Panc1 (cell line): ENCODE measurements around the gene KMT5B.

ENCODE experiments used
- POLR2AphosphoS5 ChIP-seq: IDR thresholded peaks from 2 replicates; pipeline ENCODE4 v1.6.1; 2012; ENCODE audit warnings: mild to moderate bottlenecking, low read depth, low read length, moderate library complexity
- TCF7L2 ChIP-seq: IDR thresholded peaks from 2 replicates; pipeline ENCODE4 v1.6.1; 2011; ENCODE audit warnings: mild to moderate bottlenecking, low read depth, low read length, inconsistent platforms
- TF ChIP-seq, protein P1 (sequence below), 2 experiments: IDR thresholded peaks; 2 replicates each; pipeline ENCODE4 v1.6.1; 2011 to 2012; ENCODE audit warnings: low read depth in 2 of 2, control low read depth in 1 of 2, low read length in 1 of 2, mild to moderate bottlenecking in 1 of 2, moderate library complexity in 1 of 2; ENCODE audit not compliant: insufficient read depth in 1 of 2
- TF ChIP-seq, protein P2 (sequence below): fragments of 450-650 bp; IDR thresholded peaks from 2 replicates; pipeline ENCODE4 v1.5.1; 2017; ENCODE audit warnings: mild to moderate bottlenecking

DNA sequence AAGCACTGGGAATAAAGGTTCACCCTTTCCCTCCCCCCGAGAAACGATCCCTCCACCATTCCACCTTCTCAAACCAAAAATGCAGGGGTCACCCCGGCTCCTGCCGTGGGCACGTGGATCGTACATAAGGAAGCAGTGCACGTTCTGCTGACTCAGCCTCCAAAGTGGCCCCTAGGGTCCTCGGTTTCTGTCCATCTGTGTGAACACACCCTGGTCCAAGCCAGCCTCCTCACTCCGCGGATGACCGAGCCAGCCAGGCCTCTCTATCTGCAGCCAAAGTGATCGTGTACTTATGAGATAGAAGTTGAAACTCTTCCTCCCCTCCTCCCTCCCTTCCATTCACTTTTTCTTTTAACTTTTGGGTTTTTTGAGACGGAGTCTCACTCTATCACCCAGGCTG lies 42.4 kb upstream of the KMT5B start:
- TF ChIP-seq, protein P1, sequence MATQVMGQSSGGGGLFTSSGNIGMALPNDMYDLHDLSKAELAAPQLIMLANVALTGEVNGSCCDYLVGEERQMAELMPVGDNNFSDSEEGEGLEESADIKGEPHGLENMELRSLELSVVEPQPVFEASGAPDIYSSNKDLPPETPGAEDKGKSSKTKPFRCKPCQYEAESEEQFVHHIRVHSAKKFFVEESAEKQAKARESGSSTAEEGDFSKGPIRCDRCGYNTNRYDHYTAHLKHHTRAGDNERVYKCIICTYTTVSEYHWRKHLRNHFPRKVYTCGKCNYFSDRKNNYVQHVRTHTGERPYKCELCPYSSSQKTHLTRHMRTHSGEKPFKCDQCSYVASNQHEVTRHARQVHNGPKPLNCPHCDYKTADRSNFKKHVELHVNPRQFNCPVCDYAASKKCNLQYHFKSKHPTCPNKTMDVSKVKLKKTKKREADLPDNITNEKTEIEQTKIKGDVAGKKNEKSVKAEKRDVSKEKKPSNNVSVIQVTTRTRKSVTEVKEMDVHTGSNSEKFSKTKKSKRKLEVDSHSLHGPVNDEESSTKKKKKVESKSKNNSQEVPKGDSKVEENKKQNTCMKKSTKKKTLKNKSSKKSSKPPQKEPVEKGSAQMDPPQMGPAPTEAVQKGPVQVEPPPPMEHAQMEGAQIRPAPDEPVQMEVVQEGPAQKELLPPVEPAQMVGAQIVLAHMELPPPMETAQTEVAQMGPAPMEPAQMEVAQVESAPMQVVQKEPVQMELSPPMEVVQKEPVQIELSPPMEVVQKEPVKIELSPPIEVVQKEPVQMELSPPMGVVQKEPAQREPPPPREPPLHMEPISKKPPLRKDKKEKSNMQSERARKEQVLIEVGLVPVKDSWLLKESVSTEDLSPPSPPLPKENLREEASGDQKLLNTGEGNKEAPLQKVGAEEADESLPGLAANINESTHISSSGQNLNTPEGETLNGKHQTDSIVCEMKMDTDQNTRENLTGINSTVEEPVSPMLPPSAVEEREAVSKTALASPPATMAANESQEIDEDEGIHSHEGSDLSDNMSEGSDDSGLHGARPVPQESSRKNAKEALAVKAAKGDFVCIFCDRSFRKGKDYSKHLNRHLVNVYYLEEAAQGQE (IDR thresholded peaks at IDR 0.05; ENCODE audit: insufficient read depth in 1 of 2, low read depth in 2 of 2, low read length in 1 of 2): no peak
- TF ChIP-seq, protein P2, sequence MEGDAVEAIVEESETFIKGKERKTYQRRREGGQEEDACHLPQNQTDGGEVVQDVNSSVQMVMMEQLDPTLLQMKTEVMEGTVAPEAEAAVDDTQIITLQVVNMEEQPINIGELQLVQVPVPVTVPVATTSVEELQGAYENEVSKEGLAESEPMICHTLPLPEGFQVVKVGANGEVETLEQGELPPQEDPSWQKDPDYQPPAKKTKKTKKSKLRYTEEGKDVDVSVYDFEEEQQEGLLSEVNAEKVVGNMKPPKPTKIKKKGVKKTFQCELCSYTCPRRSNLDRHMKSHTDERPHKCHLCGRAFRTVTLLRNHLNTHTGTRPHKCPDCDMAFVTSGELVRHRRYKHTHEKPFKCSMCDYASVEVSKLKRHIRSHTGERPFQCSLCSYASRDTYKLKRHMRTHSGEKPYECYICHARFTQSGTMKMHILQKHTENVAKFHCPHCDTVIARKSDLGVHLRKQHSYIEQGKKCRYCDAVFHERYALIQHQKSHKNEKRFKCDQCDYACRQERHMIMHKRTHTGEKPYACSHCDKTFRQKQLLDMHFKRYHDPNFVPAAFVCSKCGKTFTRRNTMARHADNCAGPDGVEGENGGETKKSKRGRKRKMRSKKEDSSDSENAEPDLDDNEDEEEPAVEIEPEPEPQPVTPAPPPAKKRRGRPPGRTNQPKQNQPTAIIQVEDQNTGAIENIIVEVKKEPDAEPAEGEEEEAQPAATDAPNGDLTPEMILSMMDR: no peak
- TF ChIP-seq TCF7L2 (no peak), POLR2AphosphoS5 (no peak)
